Ectodermal cell (in vitro differentiated cells): ENCODE results near the gene SPDYE17.
"Not testable (repeated sequence)": the region's sequence is repeated elsewhere in the genome, so short reads cannot be mapped to it uniquely, and the experiment has no call there.

Experiments used
- H3K27ac ChIP-seq: 2 replicates; pipeline ENCODE4 v1.7.0; 2013; ENCODE audit warnings: mild to moderate bottlenecking, low read depth, low read length; ENCODE audit not compliant: insufficient read depth, poor library complexity, severe bottlenecking
- H3K27me3 ChIP-seq: 2 replicates; pipeline ENCODE4 v1.7.0; 2013; ENCODE audit warnings: mild to moderate bottlenecking, low read length; ENCODE audit not compliant: insufficient read depth, control insufficient read depth, poor library complexity, severe bottlenecking
- H3K36me3 ChIP-seq: one replicate; pipeline ENCODE4 v1.7.0; 2013; ENCODE audit warnings: low read length; ENCODE audit not compliant: control insufficient read depth, insufficient read depth
- H3K4me1 ChIP-seq: one replicate; pipeline ENCODE4 v1.7.0; 2013; ENCODE audit warnings: low read length; ENCODE audit not compliant: control insufficient read depth, insufficient read depth
- H3K4me3 ChIP-seq: 2 replicates; pipeline ENCODE4 v1.7.0; 2013; ENCODE audit warnings: low read depth, low read length, control low read depth; ENCODE audit not compliant: insufficient read depth
- H3K9me3 ChIP-seq: 2 replicates; pipeline ENCODE4 v1.7.0; 2013; ENCODE audit warnings: mild to moderate bottlenecking, low read length, moderate library complexity; ENCODE audit not compliant: control insufficient read depth
- WGBS, 2 experiments: methylation state at CpG; one replicate each; pipeline ENCODE4 v1.1.7; 2013; ENCODE audit warnings: missing lambda C conversion rate in 2 of 2; 5-methylcytosine and 5-hydroxymethylcytosine counted together

The SPDYE17 gene

GRCh38 chr7:77010074-77010680 lies 22.0 kb downstream of the SPDYE17 start:
- not testable (repeated sequence) for H3K36me3 ChIP-seq, H3K9me3 ChIP-seq, H3K4me3 ChIP-seq, H3K27ac ChIP-seq, H3K27me3 ChIP-seq, H3K4me1 ChIP-seq
- 81 to 82% methylated on average over 5 of the region's 16 CpGs for WGBS, 2 experiments

- H3K27me3 ChIP-seq, H3K36me3 ChIP-seq, H3K4me1 ChIP-seq, H3K9me3 ChIP-seq, H3K27ac ChIP-seq, H3K4me3 ChIP-seq: not testable (repeated sequence)
- 91 to 95% methylated on average over 10 of the region's 10 CpGs for WGBS, 2 experiments
These were observed 24.2 kb downstream of the SPDYE17 start for GRCh38 chr7:77008000-77008399.

GRCh38 chr7:77006127-77007110 lies 25.7 kb downstream of the SPDYE17 start:
- not testable (repeated sequence) for H3K27ac ChIP-seq, H3K4me1 ChIP-seq, H3K27me3 ChIP-seq, H3K36me3 ChIP-seq, H3K4me3 ChIP-seq, H3K9me3 ChIP-seq
- 78 to 90% methylated on average over 8 to 10 of the region's 22 CpGs for WGBS, 2 experiments

- not testable (repeated sequence) for H3K4me1 ChIP-seq, H3K9me3 ChIP-seq, H3K4me3 ChIP-seq, H3K27me3 ChIP-seq, H3K27ac ChIP-seq, H3K36me3 ChIP-seq
- WGBS, 2 experiments = 89 to 94% methylated on average over 13 to 14 of the region's 27 CpGs
These were observed 26.6 kb downstream of the SPDYE17 start for GRCh38 chr7:77005461-77006057.

- not testable (repeated sequence) for H3K4me1 ChIP-seq, H3K9me3 ChIP-seq
- WGBS, 2 experiments = 94 to 97% methylated on average over 8 of the region's 18 CpGs
These were observed 28.0 kb downstream of the SPDYE17 start for GRCh38 chr7:77004151-77004550.

GRCh38 chr7:77003241-77003640 lies 28.9 kb downstream of the SPDYE17 start:
- not testable (repeated sequence) for H3K4me3 ChIP-seq, H3K9me3 ChIP-seq, H3K36me3 ChIP-seq, H3K4me1 ChIP-seq, H3K27ac ChIP-seq, H3K27me3 ChIP-seq
- 95 to 96% methylated on average over 9 of the region's 10 CpGs for WGBS, 2 experiments

More at GRCh38 chr7:77004151-77004550, 28.0 kb downstream of the SPDYE17 start:
- not testable (repeated sequence) for H3K27me3 ChIP-seq, H3K4me3 ChIP-seq, H3K36me3 ChIP-seq, H3K27ac ChIP-seq

- not testable (repeated sequence) for H3K27ac ChIP-seq, H3K4me1 ChIP-seq, H3K9me3 ChIP-seq, H3K36me3 ChIP-seq, H3K4me3 ChIP-seq, H3K27me3 ChIP-seq
- 96% methylated on average over 20 to 21 of the region's 21 CpGs for WGBS, 2 experiments
These were observed 29.4 kb downstream of the SPDYE17 start for GRCh38 chr7:77002678-77003233.

- H3K9me3 ChIP-seq, H3K4me1 ChIP-seq, H3K36me3 ChIP-seq, H3K27me3 ChIP-seq, H3K4me3 ChIP-seq, H3K27ac ChIP-seq: not testable (repeated sequence)
- WGBS, 2 experiments = 86 to 91% methylated on average over 15 of the region's 15 CpGs
These were observed 30.1 kb downstream of the SPDYE17 start for GRCh38 chr7:77002104-77002503.

GRCh38 chr7:76999474-77000107 lies 32.6 kb downstream of the SPDYE17 start:
- not testable (repeated sequence) for H3K27ac ChIP-seq, H3K9me3 ChIP-seq, H3K27me3 ChIP-seq, H3K4me3 ChIP-seq, H3K36me3 ChIP-seq, H3K4me1 ChIP-seq
- WGBS, 2 experiments = 91 to 100% methylated on average over 5 to 13 of the region's 37 CpGs
